Dedifferentiated amniotic fluid mesenchymal stem cell (primary cell): ENCODE data around the gene ZFR2.

Experiments used
- DNase-seq: peaks from one replicate; pipeline ENCODE4 v3.0.0-alpha.2; 2016; ENCODE audit errors: extremely low spot score

The ZFR2 gene

DNA sequence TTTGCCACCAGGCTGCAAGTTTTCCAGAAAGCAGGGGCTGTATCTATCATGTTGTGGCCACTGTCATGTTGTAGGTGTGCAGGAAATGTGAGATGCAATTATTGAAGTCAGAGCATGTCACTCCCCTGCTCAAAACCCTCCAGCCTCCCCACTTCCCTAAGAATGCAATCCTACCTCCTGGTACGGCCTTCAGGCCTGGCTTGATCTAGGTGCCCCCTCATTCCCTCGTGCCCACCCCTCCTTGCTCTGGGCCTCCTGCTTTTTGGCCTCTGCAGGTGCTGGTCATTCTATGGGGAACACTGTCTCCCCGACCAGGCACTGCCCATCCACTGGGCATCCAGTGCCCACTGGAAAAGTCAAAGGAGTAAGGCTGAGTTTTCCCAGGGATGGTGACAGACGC is 54.2 kb downstream of the ZFR2 start:
- no peak for DNase-seq

DNA sequence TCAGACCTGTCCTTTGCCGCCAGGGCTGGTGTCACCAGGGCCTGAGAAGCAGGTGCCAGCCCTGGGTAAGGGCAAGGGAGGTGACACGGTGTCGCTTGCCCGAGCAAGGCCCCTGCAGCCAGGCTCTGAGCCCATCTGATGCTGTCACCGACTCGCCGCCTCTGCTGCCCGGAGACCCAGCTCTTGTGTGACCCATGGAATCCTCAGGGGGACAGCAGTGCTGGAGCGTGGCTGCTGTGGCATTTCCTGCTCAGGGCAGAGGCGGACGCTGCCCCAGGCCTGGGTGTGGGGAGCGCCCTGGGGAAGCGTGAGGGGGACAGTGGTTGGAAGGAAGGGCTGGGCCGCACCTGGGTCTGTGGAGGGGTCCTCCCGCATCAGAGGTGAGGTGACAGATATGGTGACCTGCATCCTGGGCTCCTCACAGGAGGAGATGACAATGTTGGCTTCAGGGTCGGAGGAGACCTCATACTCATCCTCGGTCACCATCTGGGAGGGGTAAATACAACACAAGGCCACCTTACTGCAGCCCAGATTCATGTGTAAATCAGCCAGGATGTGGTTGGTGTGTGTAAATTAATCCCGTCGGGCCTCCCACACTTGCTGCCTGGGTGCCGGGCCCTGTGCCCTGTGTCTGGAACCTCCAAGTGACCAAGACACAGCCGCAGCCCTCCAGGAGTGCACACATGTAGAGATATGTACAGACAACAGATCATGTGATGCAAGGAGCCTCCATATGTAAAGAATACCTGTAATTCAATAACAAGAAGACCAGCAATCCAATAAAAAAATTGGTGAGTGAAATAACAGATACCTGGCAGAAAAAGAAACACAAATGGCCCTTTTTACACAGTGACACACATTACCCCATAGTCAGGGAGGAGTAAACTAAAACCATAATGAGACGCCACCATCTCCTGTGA is 55.1 kb downstream of the ZFR2 start:
- no peak for DNase-seq

- DNase-seq, result no peak
Observed at GRCh38 chr19:3810708-3811355, 58.0 kb downstream of the ZFR2 start.

DNA sequence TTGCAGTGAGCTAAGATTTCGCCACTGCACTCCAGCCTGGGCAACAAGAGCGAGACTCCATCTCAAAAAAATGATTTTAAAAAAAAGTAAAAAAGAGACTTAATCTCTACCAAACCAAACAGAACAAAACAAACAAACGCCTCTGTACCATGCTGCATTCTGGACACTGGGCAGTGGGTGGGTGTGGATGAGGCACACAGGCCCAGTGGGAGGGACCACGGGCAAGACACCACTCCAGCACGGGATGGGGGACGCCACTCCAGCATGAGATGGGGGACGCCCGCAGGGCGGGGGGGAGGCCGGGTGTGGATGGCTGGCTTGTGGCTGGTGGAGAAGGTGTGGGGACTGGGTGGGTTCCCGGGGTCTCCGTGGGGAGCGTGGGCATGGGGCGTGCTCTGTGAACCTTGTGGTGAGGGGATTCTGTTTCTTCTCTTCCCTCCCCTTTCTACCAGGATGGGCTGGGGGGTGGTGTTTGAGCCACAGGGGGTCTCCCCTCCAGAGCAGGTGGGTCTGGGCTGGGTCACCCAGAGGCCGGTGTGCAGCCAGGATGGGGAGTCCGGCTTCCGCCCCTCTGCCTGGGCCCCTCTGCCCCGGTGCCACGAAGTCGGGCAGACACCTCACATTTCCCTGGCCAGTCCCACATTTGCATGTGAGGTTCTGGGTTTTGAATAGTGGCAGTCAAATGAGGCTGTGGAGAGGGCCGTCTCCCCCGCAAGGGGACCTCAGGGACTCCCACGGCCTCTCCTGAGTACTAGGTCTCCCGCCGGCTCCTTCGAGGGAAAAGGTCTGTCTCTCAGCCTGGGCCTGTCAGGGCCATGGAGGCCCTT is 58.7 kb downstream of the ZFR2 start:
- no peak for DNase-seq

DNA sequence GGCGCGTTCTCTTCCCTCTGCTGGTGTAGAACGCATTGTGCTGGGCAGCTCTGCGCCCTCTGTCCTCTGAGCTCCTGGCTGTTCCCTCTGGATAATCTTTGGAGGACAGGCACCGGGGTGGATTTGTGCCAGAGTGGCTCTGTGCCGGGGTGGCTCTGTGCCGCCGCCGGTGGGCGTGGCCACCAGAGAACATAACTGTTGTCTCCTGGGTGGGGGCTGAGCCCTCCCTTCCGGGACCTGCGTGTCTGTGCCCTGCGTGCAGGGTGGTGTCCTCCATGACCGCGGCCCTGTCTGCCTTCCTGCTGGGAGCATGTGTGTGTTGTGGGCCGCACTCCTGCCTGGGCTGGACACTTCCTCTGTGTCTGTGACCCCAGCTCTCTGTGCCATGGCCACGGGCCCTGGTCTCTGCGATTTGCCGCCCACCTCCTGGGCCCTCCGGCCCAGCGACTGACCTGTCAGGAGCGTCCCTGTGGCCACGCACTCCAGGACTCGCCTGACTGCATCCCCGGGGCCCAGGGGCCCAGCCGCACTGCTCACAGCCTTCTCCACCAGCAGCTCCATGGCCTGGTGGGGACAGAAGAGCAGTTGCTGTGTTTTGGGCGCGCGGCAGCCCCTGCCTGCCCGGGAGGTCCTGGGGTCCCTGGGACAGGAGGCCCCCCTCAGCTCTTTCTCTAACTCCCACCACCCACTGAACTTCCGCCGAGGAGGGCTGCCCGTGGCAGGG is 60.3 kb downstream of the ZFR2 start:
- DNase-seq, result no peak

DNA sequence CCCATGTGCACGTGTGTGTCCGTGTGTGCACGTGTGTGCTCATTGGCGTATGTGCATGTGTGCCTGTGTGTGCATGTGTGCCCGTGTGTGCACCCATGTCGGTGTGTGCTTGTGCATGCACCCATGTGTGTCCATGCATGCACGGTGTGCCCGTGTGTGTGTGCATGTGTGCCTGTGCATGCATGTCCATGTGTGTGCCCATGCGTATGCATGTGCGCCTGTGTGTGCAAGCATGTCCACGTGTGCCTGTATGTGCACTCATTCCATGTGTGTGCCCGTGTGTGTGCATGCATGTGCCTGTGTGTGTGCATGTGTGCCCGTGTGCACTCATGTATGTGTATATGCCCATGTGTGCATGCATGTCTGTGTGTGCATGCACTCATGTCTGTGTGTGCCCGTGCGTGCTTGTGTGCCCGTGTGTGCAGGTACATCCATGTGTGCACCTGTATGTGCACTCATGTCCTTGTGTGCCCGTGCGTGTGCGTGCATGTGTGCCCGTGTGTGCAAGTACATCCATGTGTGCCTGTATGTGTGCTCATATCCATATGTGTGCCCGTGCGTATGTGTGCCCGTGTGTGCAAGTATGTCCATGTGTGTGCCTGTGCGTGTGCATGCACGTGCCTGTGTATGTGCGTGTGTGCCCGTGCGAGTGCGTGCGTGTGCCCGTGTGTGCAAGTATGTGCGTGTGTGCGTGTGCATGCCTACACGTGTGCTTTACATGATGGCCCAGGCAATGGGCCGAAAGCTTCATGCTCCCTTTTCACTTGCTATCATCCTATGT is 61.1 kb downstream of the ZFR2 start:
- no peak for DNase-seq

DNA sequence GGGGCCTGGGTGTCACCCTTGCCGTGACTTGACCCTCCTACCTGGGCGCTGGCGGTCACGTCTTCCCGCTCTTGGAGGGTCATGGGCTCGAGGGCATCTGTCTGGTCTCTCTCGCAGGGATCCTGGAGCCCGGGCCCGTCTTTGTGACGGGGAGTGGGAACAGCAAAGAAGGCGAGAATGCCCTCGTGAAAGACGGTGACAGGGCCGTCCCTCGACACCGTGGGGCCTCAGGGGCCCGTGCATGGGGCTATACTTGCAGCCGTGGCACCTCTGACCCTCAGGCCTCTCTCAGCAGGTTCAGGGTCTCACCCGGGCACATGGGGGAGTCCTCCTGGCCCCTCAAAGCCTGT is 61.7 kb downstream of the ZFR2 start:
- DNase-seq, result no peak

DNA sequence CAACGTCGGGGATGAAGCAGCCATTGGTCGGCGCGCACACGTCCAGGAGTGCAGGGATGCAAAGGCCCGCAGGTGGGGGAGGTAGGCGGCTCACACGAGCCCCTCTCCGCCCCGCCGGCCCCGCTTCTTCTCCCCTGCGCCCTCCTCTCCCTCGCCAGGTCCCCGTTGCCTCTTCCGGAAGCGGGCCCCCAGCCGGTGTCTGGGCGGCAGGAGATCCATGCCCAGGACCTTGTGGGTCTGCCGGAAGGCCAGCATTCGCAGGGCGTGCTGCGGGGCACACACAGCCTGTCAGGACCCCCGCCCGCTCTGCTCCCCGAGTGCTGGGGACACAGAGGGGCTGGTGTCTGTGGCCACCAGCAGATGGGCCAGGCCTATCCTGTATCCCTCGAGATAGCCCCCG is 63.0 kb downstream of the ZFR2 start:
- DNase-seq, result no peak

- DNase-seq, result no peak
Observed at GRCh38 chr19:3804429-3804828, 64.4 kb downstream of the ZFR2 start.

- no peak for DNase-seq
Observed at GRCh38 chr19:3803986-3804385, 64.9 kb downstream of the ZFR2 start.

- no peak for DNase-seq
Observed at GRCh38 chr19:3803114-3803888, 65.5 kb downstream of the ZFR2 start.

- no peak for DNase-seq
Observed at GRCh38 chr19:3801412-3802096, 67.3 kb downstream of the ZFR2 start.

DNA sequence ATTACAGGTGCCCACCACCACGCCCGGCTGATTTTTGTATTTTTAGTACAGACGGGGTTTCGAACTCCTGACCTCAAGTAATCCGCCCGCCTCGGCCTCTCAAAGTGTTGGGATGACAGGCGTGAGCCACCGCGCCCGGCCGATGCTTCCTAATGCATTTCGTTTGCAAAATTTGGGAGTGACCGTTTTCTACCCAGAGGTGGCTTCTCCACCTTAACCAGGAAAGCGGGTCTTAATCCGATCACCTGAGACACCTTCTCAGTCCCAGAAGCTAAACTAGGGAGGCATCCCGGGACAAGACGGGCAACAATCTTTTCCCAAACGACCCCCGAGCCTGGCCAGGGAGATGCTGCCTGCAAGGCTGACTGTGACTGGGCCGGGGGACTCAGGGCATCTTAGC is 67.8 kb downstream of the ZFR2 start:
- no peak for DNase-seq

DNA sequence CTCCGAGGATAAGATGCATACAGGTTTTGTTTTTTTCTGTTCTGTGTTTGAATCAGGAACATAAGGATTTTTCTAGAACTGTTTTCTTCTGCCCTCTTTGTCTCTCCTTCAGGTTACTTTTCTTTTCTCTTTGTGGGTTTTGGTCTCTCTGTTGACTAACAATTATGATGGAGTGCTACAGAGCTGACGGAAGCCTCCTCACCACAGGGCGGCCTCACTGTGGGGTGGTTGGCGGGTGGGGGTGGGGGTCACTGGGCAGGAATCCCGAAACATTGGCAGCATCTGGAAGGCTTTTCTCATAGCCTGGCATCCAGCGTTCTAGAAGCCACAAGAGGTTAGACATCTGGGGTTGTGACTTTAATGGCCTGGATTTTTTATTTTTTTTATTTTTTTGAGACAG is 70.7 kb downstream of the ZFR2 start:
- DNase-seq, result no peak

DNA sequence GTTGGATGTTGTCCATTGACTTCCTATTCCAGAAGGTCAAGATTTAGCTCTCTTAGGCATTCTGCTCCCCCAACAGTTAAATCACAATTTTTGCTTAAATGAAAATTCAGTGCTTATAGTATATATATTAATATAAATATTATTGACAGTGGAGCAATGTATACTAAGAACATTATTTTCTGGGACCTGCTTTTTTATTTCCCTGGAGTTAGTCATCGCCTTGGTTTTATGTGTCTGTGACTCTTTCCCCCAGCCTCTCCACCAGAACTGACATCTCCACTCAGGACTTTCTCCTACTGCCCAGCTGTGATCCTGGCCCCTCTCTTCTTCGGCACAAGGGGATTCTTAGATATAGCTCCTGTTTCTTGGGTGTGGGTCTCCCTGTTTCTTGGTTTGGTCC is 72.5 kb downstream of the ZFR2 start:
- no peak for DNase-seq

- DNase-seq, result no peak
Observed at GRCh38 chr19:3793799-3794198, 75.0 kb downstream of the ZFR2 start.

- DNase-seq, result no peak
Observed at GRCh38 chr19:3792114-3792513, 76.7 kb downstream of the ZFR2 start.

DNA sequence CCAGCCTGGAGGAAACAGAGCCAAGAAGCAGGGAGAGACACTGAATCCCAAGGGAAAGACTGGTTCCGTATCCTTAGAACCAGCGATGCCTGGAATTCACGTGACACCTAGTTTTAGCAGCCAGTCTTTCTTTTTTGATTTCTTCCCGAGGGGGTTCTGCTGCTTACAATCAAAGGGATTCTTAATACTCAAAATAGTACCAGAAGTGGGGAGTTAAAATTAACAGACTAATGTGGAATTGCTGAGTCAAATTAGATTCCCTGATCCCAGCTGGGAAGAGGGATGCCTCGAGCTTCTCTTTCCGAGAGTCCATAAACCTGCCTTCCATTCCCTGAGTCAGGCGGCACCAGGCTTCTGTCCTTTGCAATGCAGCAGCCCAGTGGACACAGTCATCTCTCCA is 77.9 kb downstream of the ZFR2 start:
- no peak for DNase-seq

DNA sequence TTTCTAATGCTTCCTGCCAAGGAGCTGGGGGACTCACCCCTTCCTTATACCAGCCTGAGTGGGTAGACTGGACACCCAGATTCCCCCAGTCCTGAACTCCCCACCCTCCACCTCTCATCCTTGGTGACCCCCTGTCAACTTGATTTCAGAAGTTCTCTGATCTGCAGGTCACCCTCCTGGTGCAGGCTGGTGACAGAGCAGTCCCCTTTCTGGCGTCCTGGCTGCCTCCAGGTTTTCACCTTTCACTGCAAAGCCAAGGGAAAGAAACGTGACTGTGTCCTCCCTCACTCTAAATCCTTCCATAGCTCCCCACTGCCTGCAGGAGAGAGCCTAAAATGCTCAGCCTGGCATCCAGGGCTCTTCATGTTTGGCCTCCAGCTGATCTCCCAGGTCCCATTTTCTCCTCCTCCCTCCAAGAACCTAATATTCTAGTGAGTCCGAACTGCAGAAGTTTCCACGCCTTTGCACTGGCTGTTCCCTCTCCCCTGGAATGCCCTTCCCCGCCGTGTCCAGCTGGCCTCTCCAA is 78.6 kb downstream of the ZFR2 start:
- DNase-seq, result no peak
